ENCODE data around the gene TBXAS1.

The TBXAS1 gene

GRCh38 chr7:139854803-139855497 is 25.9 kb downstream of the TBXAS1 start:
- no peak for DNase-seq (ENCODE audit: low spot score)

- no peak for DNase-seq (ENCODE audit: low spot score)
Observed at GRCh38 chr7:139855498-139856270, 26.6 kb downstream of the TBXAS1 start.

GRCh38 chr7:139857791-139858190 is 28.7 kb downstream of the TBXAS1 start:
- DNase-seq (ENCODE audit: low spot score), result no peak

- DNase-seq (ENCODE audit: low spot score), result no peak
Observed at GRCh38 chr7:139860090-139860775, 31.2 kb downstream of the TBXAS1 start.

GRCh38 chr7:139861803-139862202 is 32.7 kb downstream of the TBXAS1 start:
- no peak for DNase-seq (ENCODE audit: low spot score)

- DNase-seq (ENCODE audit: low spot score), result no peak
Observed at GRCh38 chr7:139866047-139866837, 37.2 kb downstream of the TBXAS1 start.

- DNase-seq (ENCODE audit: low spot score), result no peak
Observed at GRCh38 chr7:139867847-139868246, 38.8 kb downstream of the TBXAS1 start.

- no peak for DNase-seq (ENCODE audit: low spot score)
Observed at GRCh38 chr7:139869886-139870285, 40.8 kb downstream of the TBXAS1 start.

GRCh38 chr7:139870380-139870779 is 41.3 kb downstream of the TBXAS1 start:
- DNase-seq (ENCODE audit: low spot score), result no peak

GRCh38 chr7:139871331-139871730 is 42.3 kb downstream of the TBXAS1 start:
- DNase-seq (ENCODE audit: low spot score), result no peak

- DNase-seq (ENCODE audit: low spot score), result no peak
Observed at GRCh38 chr7:139871820-139872219, 42.8 kb downstream of the TBXAS1 start.

GRCh38 chr7:139873593-139874301 is 44.7 kb downstream of the TBXAS1 start:
- no peak for DNase-seq (ENCODE audit: low spot score)

GRCh38 chr7:139874302-139874629 is 45.2 kb downstream of the TBXAS1 start:
- DNase-seq (ENCODE audit: low spot score), result no peak

- no peak for DNase-seq (ENCODE audit: low spot score)
Observed at GRCh38 chr7:139875821-139876241, 46.8 kb downstream of the TBXAS1 start.

GRCh38 chr7:139876622-139877283 is 47.7 kb downstream of the TBXAS1 start:
- DNase-seq (ENCODE audit: low spot score), result no peak

GRCh38 chr7:139883814-139884213 is 54.8 kb downstream of the TBXAS1 start:
- DNase-seq (ENCODE audit: low spot score), result no peak

- no peak for DNase-seq (ENCODE audit: low spot score)
Observed at GRCh38 chr7:139884441-139884840, 55.4 kb downstream of the TBXAS1 start.

GRCh38 chr7:139885511-139885910 is 56.4 kb downstream of the TBXAS1 start:
- no peak for DNase-seq (ENCODE audit: low spot score)

- no peak for DNase-seq (ENCODE audit: low spot score)
Observed at GRCh38 chr7:139886206-139886605, 57.1 kb downstream of the TBXAS1 start.

- DNase-seq (ENCODE audit: low spot score), result no peak
Observed at GRCh38 chr7:139886899-139887298, 57.8 kb downstream of the TBXAS1 start.

GRCh38 chr7:139887992-139888481 is 59.0 kb downstream of the TBXAS1 start:
- no peak for DNase-seq (ENCODE audit: low spot score)

All from CD4-positive, alpha-beta T cell treated with Interleukin-15 for 4 hours (primary cell).